Upper lobe of left lung (tissue), 4 donors: Measurements from ENCODE around the gene MYBPHL.

Experiments used
- EP300 ChIP-seq, 4 donors: sonication (generic); formaldehyde crosslinking; IDR thresholded peaks; one replicate each; pipeline ENCODE4 v1.5.1; 2017; ENCODE audit warnings: antibody characterized with exemption in 4 of 4, control low read depth in 2 of 4
- POLR2A ChIP-seq, 4 donors: fragments of 450-650 bp; IDR thresholded peaks; one replicate each; pipeline ENCODE4 v1.5.1; 2016 to 2017; ENCODE audit warnings: antibody characterized with exemption in 4 of 4, mild to moderate bottlenecking in 2 of 4
- POLR2AphosphoS5 ChIP-seq, 2 donors: sonication (generic); formaldehyde crosslinking; IDR thresholded peaks; one replicate each; pipeline ENCODE4 v1.5.1; 2017; ENCODE audit warnings: antibody characterized with exemption in 2 of 2
- TF ChIP-seq, protein P1 (sequence below), 6 experiments: fragments of 450-650 bp in 4 of 6; fragments of 200-600 bp in 2 of 6; sonication (generic) in 2 of 6; IDR thresholded peaks; one replicate each; pipeline ENCODE4 v1.5.1; 2016 to 2019; ENCODE audit warnings: antibody characterized with exemption in 6 of 6

DNA sequence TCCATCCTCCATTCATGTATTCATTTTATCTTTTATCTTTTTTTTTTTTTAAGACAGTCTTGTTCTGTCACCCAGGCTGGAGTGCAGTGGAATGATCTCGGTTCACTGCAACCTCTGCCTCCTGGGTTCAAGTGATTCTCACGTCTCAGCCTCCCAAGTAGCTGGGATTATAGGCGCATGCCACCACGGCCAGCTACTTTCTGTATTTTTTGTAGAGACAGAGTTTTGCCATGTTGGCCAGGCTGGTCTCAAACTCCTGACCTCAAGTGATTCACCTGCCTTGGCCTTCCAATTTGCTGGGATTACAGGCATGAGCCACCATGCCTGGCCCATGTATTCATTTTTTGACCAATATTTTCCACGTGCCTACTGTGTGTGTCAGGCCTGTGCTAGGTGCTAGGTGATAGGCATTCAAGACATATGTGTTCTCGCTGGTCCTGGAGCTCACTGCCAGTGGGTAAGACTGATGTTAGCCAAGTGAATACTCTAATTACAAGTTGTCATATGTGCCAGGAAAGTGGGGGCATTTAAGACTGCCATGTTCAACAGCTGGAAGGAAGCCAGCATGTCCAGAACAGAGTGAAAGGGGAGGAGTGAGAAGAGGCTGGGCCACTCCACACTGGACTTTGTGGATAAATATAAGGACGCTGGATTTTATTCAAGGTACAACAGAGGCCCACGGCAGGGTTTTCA lies 62.8 kb downstream of the MYBPHL start:
- TF ChIP-seq, protein P1, sequence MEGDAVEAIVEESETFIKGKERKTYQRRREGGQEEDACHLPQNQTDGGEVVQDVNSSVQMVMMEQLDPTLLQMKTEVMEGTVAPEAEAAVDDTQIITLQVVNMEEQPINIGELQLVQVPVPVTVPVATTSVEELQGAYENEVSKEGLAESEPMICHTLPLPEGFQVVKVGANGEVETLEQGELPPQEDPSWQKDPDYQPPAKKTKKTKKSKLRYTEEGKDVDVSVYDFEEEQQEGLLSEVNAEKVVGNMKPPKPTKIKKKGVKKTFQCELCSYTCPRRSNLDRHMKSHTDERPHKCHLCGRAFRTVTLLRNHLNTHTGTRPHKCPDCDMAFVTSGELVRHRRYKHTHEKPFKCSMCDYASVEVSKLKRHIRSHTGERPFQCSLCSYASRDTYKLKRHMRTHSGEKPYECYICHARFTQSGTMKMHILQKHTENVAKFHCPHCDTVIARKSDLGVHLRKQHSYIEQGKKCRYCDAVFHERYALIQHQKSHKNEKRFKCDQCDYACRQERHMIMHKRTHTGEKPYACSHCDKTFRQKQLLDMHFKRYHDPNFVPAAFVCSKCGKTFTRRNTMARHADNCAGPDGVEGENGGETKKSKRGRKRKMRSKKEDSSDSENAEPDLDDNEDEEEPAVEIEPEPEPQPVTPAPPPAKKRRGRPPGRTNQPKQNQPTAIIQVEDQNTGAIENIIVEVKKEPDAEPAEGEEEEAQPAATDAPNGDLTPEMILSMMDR (IDR thresholded peaks at IDR 0.05): no peak
- no peak for TF ChIP-seq EP300 (IDR thresholded peaks at IDR 0.05)
- no peak for TF ChIP-seq POLR2A (IDR thresholded peaks at IDR 0.05)
- TF ChIP-seq POLR2AphosphoS5 (IDR thresholded peaks at IDR 0.05): no peak
